Measurements from ENCODE around the gene GALNT17.

Gene GALNT17

GRCh38 chr7:71486414-71486813, 354.5 kb downstream of the GALNT17 start:
- TF ChIP-seq ZNF274 (IDR thresholded peaks at IDR 0.05; ENCODE audit: low read depth, low read length): no peak
- H3K4me3 ChIP-seq (ENCODE audit: low read length): no peak overlapping the region

GRCh38 chr7:71486856-71487628, 355.1 kb downstream of the GALNT17 start:
- TF ChIP-seq ZNF274 (IDR thresholded peaks at IDR 0.05; ENCODE audit: low read depth, low read length): no peak

DNA sequence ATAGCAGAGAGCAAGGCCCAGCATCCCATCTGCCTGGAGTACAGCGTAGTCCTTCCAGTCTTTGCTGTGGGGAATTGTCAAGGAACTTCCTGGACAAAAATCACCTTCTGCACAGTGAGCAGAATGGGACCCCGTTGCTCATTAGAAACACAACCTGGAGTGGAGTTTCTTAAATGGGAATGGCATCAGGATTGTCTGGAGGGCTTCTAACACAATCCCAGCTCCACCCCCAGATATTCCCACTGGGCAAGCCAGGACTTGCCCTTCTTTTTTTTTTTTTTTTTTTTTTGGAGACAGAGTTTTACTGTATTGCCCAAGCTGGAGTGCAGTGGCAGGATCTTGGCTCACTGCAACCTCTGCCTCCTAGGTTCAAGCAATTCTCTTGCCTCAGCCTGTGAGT, 356.4 kb downstream of the GALNT17 start:
- no peak overlapping the region for H3K4me3 ChIP-seq (ENCODE audit: low read length)
- no peak for TF ChIP-seq ZNF274 (IDR thresholded peaks at IDR 0.05; ENCODE audit: low read depth, low read length)

More at GRCh38 chr7:71486856-71487628, 355.1 kb downstream of the GALNT17 start:
- no peak overlapping the region for H3K4me3 ChIP-seq (ENCODE audit: low read length)

GRCh38 chr7:71491336-71491735, 359.4 kb downstream of the GALNT17 start:
- no peak for TF ChIP-seq ZNF274 (IDR thresholded peaks at IDR 0.05; ENCODE audit: low read depth, low read length)

DNA sequence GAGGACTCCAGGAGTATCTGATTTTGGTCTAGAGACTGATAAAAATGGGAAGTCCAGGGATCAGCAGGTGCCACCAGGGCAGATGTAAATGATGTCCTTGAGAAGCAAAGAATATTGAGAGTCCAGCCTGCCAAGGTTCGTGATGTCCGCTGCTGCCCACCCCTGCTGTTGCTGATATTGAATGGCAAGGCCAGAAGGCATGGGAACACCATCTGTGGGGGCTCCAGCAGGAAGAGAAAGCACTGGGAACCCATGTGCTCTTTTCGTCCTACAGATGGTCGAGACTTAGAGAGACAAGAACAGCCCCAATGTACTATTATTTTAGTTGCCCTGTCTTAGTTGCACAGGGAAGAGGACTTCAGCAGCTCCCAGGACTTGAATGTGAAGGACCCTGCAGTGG, 363.9 kb downstream of the GALNT17 start:
- no peak overlapping the region for H3K4me3 ChIP-seq (ENCODE audit: low read length)
- no peak for TF ChIP-seq ZNF274 (IDR thresholded peaks at IDR 0.05; ENCODE audit: low read depth, low read length)

More at GRCh38 chr7:71491336-71491735, 359.4 kb downstream of the GALNT17 start:
- H3K4me3 ChIP-seq (ENCODE audit: low read length): no peak overlapping the region

DNA sequence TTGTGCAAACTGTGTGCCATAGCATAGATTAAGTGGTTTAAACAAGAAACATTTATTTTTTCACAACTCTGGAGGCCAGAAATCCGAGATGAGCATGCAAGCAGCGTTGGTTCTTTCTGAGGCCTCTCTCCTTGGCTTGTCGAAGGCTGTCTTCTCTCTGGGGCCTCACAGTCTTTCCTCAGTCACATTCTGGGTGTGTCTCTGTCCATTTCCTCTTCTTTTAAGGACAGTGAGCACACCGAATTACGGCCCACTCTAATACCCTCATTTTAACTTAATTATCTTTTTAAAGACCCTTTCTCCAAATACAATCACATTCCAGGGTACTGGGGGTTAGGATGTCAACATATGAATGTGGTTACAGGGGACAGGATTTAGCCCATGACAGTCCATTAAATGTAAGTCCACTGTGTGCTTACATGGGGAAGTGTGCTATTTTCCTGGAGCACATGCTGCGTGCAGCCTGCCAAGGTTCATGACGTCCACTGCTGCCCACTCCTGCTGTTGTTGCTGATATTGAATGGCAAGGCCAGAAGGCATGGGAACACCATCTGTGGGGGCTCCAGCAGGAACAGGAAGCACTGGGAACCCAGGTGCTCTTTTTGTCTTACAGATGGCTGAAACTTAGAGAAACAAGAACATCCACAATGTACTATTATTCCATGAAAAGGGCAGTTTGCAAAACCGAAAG, 365.5 kb downstream of the GALNT17 start:
- no peak for TF ChIP-seq ZNF274 (IDR thresholded peaks at IDR 0.05; ENCODE audit: low read depth, low read length)
- no peak overlapping the region for H3K4me3 ChIP-seq (ENCODE audit: low read length)

GRCh38 chr7:71498381-71498780, 366.4 kb downstream of the GALNT17 start:
- TF ChIP-seq ZNF274 (IDR thresholded peaks at IDR 0.05; ENCODE audit: low read depth, low read length): no peak
- H3K4me3 ChIP-seq (ENCODE audit: low read length): no peak overlapping the region

DNA sequence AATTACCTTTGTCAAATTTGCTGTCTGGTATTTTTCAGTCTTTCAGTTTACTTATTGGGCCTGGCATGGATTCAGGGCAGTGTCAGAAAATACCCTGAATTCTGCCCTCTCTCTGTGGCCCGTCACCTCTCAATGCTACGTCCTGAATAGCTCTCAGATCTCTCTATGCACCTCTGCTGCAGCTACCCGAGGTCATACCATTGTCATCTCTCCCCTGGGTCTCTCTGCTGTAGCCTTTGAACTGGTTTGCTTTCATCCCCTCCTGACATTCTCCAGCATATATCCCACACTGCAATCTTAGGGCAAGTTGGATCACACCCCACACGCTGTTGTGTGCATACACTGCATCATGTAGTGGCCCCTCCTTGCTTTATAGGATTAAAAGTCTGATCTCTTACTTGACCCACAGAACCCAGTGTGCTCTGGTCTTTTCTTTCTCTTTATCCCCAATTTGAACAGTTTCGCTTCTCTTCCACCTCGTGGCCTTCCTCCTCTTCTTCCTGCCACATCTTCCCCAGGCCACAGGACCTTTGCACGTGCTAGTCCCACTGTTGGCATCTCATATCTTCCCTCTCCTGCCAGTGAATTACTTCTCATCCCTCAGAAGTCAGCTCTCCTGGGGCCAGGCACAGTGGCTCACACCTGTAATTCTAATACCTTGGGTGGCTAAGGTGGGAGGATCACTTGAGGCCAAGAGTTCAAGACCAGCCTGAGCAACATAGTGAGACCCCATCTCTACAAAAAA, 372.9 kb downstream of the GALNT17 start:
- TF ChIP-seq ZNF274 (IDR thresholded peaks at IDR 0.05; ENCODE audit: low read depth, low read length): no peak

GRCh38 chr7:71506822-71507221, 374.9 kb downstream of the GALNT17 start:
- H3K4me3 ChIP-seq (ENCODE audit: low read length): no peak overlapping the region
- no peak for TF ChIP-seq ZNF274 (IDR thresholded peaks at IDR 0.05; ENCODE audit: low read depth, low read length)

More for the DNA sequence above, 372.9 kb downstream of the GALNT17 start:
- no peak overlapping the region for H3K4me3 ChIP-seq (ENCODE audit: low read length)

DNA sequence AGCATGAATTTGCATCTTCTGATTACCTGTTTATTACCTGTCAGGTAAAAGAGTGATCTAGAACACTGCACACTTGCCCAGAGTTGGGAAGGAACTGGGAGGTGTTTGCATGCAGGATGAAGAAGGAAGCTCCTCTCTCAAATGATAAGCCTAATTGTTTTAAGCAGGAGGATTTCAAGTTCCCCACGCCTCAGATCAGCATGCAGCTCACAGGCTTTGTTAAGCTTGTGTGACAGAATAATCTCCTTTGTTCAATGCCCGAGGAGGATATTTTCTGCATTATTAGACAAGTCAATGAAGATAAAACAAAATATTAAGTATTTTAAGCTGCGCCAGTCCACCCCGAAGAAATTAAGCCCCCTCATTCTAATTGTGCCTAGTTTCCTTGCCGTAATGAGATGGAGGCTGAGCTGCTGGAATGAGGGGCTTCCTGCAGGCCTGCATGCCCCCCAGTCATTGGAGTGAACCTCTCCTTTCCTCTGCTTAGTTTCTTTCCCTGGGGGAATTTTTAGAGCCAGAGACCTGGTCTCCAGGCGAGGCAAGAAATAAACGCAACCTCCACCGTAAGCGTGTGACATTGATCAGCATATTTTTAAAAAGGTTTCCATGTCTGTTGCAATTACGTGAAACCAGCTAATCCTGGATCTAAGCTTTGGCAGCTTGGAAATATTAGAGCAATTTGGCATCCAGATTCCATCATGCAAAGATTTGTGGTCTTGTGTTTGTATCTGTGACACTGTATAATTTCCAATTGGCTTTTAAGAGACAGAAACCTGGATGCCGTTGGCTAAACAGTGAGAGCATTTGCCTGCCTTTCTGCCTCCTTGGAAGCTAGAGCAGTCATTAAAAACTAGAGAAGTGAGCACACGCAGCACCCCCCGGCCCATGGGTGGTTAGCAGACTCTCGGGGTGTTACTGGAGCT, 376.0 kb downstream of the GALNT17 start:
- no peak for TF ChIP-seq ZNF274 (IDR thresholded peaks at IDR 0.05; ENCODE audit: low read depth, low read length)
- H3K4me3 ChIP-seq (ENCODE audit: low read length): no peak overlapping the region

- no peak for TF ChIP-seq ZNF274 (IDR thresholded peaks at IDR 0.05; ENCODE audit: low read depth, low read length)
- no peak overlapping the region for H3K4me3 ChIP-seq (ENCODE audit: low read length)
Observed at GRCh38 chr7:71509381-71509780, 377.4 kb downstream of the GALNT17 start.

DNA sequence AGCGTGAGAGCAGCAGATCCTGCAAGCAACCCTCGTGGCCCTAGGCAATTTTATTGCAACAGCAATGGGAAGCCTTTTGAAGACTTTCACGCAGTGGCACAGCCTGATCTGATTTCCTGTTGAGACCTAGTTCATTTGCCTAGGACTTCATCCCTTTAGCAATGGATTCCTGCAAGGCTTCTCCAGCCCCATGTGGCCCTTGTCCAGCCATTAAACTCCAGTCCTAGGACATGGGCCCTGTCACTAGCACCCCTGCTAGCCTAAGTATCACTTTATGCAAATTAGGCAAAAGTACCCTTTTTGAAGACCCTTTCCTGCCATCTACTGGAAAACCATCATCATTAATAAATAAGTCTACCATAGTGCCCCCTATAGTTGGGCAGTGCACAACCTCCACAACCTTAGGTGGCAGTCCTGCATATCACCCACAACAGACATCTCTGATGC, 379.4 kb downstream of the GALNT17 start:
- no peak overlapping the region for H3K4me3 ChIP-seq (ENCODE audit: low read length)
- TF ChIP-seq ZNF274 (IDR thresholded peaks at IDR 0.05; ENCODE audit: low read depth, low read length): no peak

DNA sequence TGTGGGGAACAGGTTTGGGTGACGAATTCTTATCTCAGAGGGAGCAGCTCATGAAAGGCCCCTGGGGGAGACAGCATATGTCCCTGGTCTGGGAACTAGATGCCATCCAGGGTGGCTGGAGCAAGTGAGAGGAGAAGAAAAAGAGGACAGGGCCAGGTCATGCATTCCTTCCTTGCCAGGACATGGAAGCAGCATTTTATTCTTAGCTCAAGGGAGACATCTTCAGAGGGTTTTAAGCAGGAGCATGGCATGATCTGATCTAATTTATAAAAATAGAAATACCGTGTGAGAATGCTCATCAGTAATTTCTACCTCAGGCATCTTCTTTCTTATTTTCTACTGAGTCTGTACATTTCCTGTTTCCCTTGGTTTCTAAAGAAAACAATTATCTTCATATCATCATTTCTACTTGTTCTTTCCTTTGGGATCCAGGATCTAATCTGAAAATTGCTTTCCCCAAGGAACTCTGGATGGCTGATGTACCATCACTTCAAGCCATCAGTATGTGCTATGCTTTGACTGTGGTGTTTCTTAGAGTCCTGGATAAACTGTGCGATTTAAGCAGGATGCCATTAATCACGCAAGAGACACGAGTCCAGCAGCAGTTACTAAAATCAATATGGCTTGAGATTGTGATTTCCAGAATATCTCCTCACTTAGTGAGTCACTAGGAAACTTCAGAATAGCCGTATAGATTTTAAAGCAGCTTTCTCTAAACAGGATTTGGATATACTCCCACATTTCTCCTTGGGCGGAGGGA, 386.2 kb downstream of the GALNT17 start:
- TF ChIP-seq ZNF274 (IDR thresholded peaks at IDR 0.05; ENCODE audit: low read depth, low read length): no peak
- no peak overlapping the region for H3K4me3 ChIP-seq (ENCODE audit: low read length)
